Brain microvascular endothelial cell (primary cell): ENCODE results near the gene RTL1.
A peak's percentile ranks its signal among the peaks of the same experiment; 100 is the strongest.

ENCODE experiments used
- DNase-seq: peaks from one replicate; pipeline ENCODE4 v3.0.0-alpha.2; 2020
- H3K27ac ChIP-seq: fragments of 250-450 bp; sonication (Bioruptor Pico); 2 replicates; pipeline ENCODE4 v1.5.1; 2020; ENCODE audit warnings: mild to moderate bottlenecking, moderate library complexity
- H3K27me3 ChIP-seq: fragments of 250-450 bp; sonication (Bioruptor Pico); replicated peaks from 2 replicates; pipeline ENCODE4 v1.5.1; 2020; ENCODE audit warnings: mild to moderate bottlenecking
- H3K36me3 ChIP-seq: fragments of 250-450 bp; sonication (Bioruptor Pico); replicated peaks from 2 replicates; pipeline ENCODE4 v1.5.1; 2020; ENCODE audit warnings: mild to moderate bottlenecking
- H3K4me3 ChIP-seq: 2 replicates; pipeline ENCODE4 v1.5.1; 2011; ENCODE audit warnings: low read depth, mild to moderate bottlenecking, control low read depth, low read length, moderate library complexity
- in situ Hi-C: cut with HindIII; loops from 2 replicates; pipeline ENCODE4 v1.10.0; 2017; ENCODE audit warnings: low sequenced_read_pairs, low pct_ligation_motif_present
- TF ChIP-seq, protein P1 (sequence below): IDR thresholded peaks from 2 replicates; pipeline ENCODE4 v1.5.1; 2011; ENCODE audit warnings: low read depth, mild to moderate bottlenecking, moderate library complexity, low read length, control low read depth, inconsistent platforms; ENCODE audit errors: missing control alignments

The RTL1 gene

DNA sequence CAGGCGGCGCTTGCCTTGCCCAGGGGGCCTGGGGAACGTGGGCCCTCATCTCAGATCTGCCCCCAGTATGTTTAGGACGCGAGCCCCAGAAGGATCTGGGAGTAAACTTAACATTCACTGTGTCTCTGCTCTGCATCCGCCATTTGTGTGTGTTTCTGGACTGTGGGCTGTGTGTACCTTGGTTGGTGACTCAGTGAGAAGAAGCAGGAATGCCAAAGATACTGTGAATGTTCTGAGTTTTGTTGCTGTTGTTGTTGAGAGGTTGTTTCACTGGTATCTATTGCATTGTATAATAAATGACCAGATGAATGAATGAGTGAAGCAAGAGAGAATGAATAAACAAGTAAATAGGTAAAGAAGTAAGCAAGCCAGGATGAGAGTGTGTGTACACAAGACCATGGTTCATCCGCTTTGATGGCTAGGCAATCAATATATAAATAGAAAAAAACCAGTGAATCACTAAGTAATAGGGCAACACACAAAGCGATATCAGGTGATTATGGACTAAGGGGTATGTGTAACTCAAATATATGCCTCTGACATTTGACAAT is 57.1 kb downstream of the RTL1 start:
- TF ChIP-seq, protein P1, sequence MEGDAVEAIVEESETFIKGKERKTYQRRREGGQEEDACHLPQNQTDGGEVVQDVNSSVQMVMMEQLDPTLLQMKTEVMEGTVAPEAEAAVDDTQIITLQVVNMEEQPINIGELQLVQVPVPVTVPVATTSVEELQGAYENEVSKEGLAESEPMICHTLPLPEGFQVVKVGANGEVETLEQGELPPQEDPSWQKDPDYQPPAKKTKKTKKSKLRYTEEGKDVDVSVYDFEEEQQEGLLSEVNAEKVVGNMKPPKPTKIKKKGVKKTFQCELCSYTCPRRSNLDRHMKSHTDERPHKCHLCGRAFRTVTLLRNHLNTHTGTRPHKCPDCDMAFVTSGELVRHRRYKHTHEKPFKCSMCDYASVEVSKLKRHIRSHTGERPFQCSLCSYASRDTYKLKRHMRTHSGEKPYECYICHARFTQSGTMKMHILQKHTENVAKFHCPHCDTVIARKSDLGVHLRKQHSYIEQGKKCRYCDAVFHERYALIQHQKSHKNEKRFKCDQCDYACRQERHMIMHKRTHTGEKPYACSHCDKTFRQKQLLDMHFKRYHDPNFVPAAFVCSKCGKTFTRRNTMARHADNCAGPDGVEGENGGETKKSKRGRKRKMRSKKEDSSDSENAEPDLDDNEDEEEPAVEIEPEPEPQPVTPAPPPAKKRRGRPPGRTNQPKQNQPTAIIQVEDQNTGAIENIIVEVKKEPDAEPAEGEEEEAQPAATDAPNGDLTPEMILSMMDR = no peak
- Histone ChIP-seq H3K27me3 (no peaks in the 10 kb centered on the region), H3K27ac (no peak overlapping the region), H3K4me3 (no peak overlapping the region), H3K36me3 (peaks cover 42% of the 10 kb centered on the region)
- in situ Hi-C loops = no loop called here
- no peak for DNase-seq

DNA sequence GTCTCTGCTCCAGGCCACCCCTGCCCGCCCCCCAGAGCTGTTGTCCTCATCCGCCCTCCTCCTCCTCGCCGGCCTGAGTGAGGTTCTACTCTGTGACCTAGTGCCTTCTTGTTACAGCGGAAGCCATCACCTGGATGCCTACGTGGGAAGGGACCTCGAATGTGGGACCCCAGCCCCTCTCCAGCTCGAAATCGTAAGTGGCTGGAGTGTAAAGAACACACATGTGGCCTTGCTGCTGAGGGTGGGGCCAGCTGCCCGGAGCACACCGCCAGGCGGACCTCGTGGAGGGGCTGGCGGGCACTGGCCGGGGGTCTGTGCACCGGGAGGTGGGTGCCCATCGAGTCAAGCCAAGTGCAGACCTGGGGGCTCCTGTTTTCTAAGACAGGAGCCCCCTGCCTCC is 58.2 kb downstream of the RTL1 start:
- DNase-seq = no peak
- Histone ChIP-seq H3K36me3 (peaks cover 38% of the 10 kb centered on the region), H3K4me3 (no peak overlapping the region), H3K27me3 (no peaks in the 10 kb centered on the region), H3K27ac (no peak overlapping the region)
- in situ Hi-C loops = no loop called here
- TF ChIP-seq, protein P1 = no peak

DNA sequence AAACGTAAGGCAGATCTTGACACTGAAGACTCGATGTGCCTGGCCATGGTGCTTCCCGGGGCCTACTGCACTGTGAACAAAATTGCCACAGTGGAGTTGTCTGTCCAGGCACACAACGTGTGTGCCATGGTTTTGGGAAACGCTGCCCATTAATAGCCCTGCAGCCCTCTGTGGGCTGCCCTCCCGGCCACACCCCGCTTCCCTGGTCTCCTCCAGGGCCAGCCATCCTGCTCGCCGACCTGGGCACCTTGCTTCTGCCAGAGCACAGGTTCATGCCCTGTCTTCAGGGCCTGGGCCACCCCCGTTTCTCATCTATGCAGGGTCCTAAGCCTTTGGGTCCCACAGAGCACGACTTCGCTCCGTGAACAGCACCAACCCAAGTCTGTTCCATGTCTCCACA is 58.7 kb downstream of the RTL1 start:
- H3K27ac ChIP-seq = no peak overlapping the region
- in situ Hi-C loops = no loop called here
- no peaks in the 10 kb centered on the region for H3K27me3 ChIP-seq
- no peak overlapping the region for H3K4me3 ChIP-seq
- H3K36me3 ChIP-seq = peaks cover 38% of the 10 kb centered on the region
- TF ChIP-seq, protein P1 = no peak
- DNase-seq = no peak

DNA sequence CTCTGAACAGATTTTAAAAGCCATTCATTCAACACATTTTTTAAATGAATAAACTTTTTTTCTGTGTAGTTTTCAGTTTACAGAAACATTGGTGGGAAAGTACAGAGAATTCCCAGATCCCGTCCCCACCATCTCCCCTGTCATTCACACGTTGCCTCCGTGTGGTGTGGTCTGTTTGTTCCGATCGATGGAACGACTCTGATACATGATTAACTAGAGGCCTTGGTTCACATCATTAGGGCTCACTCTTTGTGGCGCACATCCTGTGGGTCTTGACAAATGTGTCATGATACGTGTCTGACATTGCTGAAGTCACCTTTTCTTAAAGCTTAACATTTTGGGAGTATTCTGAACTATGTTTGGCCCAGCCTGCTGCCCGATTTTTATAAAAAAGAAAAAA is 59.1 kb downstream of the RTL1 start:
- Histone ChIP-seq H3K27ac (no peak overlapping the region), H3K4me3 (no peak overlapping the region), H3K27me3 (no peaks in the 10 kb centered on the region), H3K36me3 (peaks cover 42% of the 10 kb centered on the region)
- no peak for DNase-seq
- TF ChIP-seq, protein P1 = no peak
- in situ Hi-C loops = no loop called here

DNA sequence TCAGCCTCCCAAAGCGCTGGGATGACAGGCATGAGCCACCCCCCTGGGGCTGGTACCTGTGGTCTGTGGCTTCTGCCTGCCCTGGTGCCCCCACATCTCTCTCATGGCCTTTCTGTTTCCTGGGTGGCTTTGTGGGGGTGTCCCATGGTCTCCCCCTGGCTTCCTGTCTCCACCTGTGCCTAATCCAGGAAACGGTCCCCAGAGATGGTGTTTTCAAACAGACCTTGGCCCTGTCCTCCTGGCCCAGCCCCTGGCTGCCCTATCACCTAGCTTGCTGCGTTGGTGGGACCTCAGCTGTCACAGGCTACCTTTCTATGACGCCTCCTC is 59.5 kb downstream of the RTL1 start:
- H3K4me3 ChIP-seq = no peak overlapping the region
- in situ Hi-C loops = no loop called here
- no peak overlapping the region for H3K27ac ChIP-seq
- H3K27me3 ChIP-seq = no peaks in the 10 kb centered on the region
- H3K36me3 ChIP-seq = peaks cover 45% of the 10 kb centered on the region
- TF ChIP-seq, protein P1 = no peak
- no peak for DNase-seq

DNA sequence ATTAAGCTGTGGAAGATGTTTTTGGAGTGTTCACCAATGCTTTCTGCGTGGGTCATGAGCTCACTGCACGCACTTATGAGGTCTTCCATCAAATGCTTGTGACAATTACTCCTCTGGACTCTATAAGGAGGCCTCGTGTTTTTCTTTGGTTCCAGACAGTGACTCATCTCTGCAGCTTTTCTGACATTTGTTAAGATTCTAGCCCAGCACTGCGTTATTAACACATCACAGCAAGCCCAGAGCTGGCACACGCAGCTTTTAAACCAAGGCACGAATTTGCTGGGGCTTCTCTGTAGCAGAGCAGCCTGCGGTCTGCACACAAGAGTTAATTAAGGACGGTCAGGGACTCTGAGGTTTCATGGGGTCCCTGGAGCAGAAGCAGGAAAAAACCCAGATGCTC is 60.7 kb downstream of the RTL1 start:
- TF ChIP-seq, protein P1 = no peak
- in situ Hi-C loops = no loop called here

More for the DNA sequence above, 60.7 kb downstream of the RTL1 start:
- H3K27ac ChIP-seq = peak overlapping the region; percentile 52
- no peak overlapping the region for H3K4me3 ChIP-seq
- no peaks in the 10 kb centered on the region for H3K27me3 ChIP-seq
- H3K36me3 ChIP-seq = peaks cover 51% of the 10 kb centered on the region
- DNase-seq = peak; percentile 82
